ENCODE data around the gene CARD19. TPM values are rescaled to one million over a fixed set of nuclear protein-coding genes. Genes with fewer than 3 reads are reported as not detected.

Gene CARD19
- total RNA-seq, 4 donors from 2014 or later = 34.7 to 74.4 (median 58.9) TPM

DNA sequence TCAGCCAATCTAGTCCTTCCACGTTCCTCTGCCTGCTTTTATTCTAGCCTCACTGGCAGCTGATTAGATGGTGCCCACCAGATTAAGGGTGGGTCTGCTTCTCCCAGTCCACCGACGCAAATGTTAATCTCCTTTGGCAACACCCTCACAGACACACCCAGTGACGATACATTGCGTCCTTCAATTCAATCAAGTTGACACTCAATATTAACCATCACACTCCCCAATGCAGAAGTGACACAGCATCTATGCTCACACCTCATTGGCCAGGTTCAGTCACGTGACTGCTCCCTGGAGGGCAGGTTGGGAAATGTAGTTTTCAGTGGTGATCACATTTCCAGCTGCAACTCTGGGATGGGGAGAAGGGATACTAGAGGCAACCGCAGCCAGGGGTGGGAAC, 24.6 kb upstream of the CARD19 start:
- no peak for TF ChIP-seq POLR2A (IDR thresholded peaks at IDR 0.05)
- TF ChIP-seq, protein P1, sequence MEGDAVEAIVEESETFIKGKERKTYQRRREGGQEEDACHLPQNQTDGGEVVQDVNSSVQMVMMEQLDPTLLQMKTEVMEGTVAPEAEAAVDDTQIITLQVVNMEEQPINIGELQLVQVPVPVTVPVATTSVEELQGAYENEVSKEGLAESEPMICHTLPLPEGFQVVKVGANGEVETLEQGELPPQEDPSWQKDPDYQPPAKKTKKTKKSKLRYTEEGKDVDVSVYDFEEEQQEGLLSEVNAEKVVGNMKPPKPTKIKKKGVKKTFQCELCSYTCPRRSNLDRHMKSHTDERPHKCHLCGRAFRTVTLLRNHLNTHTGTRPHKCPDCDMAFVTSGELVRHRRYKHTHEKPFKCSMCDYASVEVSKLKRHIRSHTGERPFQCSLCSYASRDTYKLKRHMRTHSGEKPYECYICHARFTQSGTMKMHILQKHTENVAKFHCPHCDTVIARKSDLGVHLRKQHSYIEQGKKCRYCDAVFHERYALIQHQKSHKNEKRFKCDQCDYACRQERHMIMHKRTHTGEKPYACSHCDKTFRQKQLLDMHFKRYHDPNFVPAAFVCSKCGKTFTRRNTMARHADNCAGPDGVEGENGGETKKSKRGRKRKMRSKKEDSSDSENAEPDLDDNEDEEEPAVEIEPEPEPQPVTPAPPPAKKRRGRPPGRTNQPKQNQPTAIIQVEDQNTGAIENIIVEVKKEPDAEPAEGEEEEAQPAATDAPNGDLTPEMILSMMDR (IDR thresholded peaks at IDR 0.05) = no peak
- no peaks in the 10 kb centered on the region for H3K27me3 ChIP-seq
- no peak overlapping the region for H3K4me3 ChIP-seq
- no peaks in the 10 kb centered on the region for H3K9me3 ChIP-seq
- H3K27ac ChIP-seq = no peak overlapping the region
- H3K4me1 ChIP-seq = peaks cover 0 to 12% (median 0%) of the 10 kb centered on the region in 4 donors
- H3K36me3 ChIP-seq = no peaks in the 10 kb centered on the region
- DNase-seq = no peak

DNA sequence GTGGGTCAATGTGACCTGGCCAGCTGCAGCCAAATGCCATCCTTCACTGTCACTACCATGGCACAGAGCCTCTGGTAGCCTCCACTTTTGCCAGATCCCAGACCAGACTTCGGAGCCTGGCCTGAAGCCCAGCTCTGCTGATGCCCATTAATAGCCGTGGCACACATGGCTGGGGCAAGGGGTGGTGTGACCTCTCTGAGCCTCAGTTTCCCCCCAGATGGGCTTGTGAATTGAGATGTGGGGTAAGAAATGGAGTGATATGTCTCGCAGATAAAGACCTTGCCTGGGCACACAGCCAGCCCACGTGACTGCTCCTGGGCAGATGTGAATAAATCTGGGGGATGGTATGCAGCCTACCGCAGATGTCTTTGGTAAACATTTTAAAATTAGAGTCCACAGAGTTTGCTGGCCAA, 23.6 kb upstream of the CARD19 start:
- DNase-seq = peak in 1 of 3 donors; percentile 53
- Histone ChIP-seq H3K4me3 (no peak overlapping the region), H3K4me1 (peaks cover 0 to 12% (median 0%) of the 10 kb centered on the region in 4 donors), H3K27me3 (no peaks in the 10 kb centered on the region), H3K9me3 (no peaks in the 10 kb centered on the region), H3K36me3 (no peaks in the 10 kb centered on the region), H3K27ac (peak overlapping the region in 2 of 4 donors; percentile 17 to 19)
- no peak for TF ChIP-seq POLR2A (IDR thresholded peaks at IDR 0.05)
- TF ChIP-seq, protein P1 (IDR thresholded peaks at IDR 0.05) = no peak

DNA sequence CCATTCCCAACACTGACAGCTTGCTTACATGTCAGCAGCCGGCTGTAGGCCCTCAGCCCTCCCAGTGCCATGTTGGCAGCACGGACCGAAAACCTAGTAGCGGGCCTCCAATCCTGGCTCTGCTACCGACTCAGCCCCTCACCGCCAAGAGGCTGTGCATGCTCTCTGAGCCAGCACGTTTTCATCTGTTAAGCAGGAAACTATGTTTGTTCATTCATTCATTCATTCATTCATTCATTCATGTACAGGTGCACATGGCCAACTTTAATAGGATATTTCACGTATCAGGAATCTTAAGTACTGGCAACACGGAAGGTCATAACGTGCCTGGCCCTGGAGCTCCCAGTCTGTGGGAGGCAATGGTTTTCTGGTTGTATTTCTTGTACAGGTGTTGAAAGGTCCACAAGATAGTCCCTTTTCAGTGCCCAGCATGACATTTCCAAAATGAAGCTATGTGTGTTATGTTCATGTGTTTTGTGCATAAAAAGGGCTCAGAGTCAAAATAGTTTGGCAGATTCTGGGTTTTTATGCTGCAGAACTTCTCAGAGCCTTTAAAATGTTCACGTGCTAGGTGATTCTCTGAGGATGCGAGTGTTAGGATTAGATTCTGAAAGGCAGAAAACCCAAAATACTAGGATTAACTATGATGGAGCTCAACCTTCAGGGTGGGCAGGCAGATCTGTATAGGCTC, 19.8 kb upstream of the CARD19 start:
- TF ChIP-seq, protein P1 (IDR thresholded peaks at IDR 0.05) = no peak
- TF ChIP-seq POLR2A (IDR thresholded peaks at IDR 0.05) = no peak

DNA sequence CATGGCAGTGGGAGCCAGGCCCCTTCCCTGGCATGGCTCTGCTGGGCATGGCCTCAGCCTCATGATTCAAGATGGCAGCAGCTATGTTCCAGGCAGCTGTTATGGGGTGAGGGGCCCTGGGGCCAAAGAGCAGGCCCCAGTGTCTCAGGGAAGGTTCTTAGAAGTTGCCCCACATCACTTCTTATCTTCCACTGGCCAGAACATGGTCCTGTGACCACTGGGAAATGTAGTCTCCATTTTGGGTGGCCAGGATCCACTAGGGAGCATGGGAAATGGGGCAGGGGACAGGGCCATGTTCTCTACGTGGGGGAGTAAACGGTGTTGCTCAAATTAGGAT, 19.3 kb upstream of the CARD19 start:
- H3K9me3 ChIP-seq = no peaks in the 10 kb centered on the region
- peaks cover 0 to 12% (median 0%) of the 10 kb centered on the region in 4 donors for H3K4me1 ChIP-seq
- DNase-seq = no peak
- TF ChIP-seq, protein P1 (IDR thresholded peaks at IDR 0.05) = no peak
- no peak for TF ChIP-seq POLR2A (IDR thresholded peaks at IDR 0.05)
- no peaks in the 10 kb centered on the region for H3K36me3 ChIP-seq
- no peak overlapping the region for H3K27ac ChIP-seq
- H3K4me3 ChIP-seq = no peak overlapping the region
- H3K27me3 ChIP-seq = no peaks in the 10 kb centered on the region

More for the DNA sequence above, 19.8 kb upstream of the CARD19 start:
- Histone ChIP-seq H3K27ac (no peak overlapping the region), H3K4me1 (peaks cover 0 to 12% (median 0%) of the 10 kb centered on the region in 4 donors), H3K27me3 (no peaks in the 10 kb centered on the region), H3K9me3 (no peaks in the 10 kb centered on the region), H3K4me3 (no peak overlapping the region), H3K36me3 (no peaks in the 10 kb centered on the region)
- DNase-seq = no peak

DNA sequence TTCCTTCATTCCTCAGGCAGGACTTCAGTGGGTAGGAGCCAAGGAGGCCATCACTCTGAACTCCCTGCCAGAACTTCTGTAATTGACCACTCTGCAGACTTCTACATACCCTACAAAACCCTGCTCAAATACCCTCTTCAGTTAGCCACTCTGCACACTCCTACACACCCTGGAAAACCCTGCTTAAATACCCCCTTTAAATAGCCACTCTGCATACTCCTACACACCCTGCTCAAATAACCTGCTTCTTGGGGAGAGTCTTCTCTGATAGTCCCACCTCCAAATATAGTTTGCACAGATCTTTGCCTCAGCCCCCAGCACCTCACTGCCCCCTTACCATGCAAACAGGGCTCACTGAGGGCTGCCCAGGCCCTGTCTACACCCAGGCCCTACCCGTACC, 18.6 kb upstream of the CARD19 start:
- no peaks in the 10 kb centered on the region for H3K36me3 ChIP-seq
- H3K4me3 ChIP-seq = no peak overlapping the region
- TF ChIP-seq, protein P1 (IDR thresholded peaks at IDR 0.05) = no peak
- no peak for TF ChIP-seq POLR2A (IDR thresholded peaks at IDR 0.05)
- no peaks in the 10 kb centered on the region for H3K9me3 ChIP-seq
- H3K27ac ChIP-seq = no peak overlapping the region
- peaks cover 0 to 7% (median 0%) of the 10 kb centered on the region in 4 donors for H3K4me1 ChIP-seq
- DNase-seq = peak in 1 of 3 donors; percentile 3
- no peaks in the 10 kb centered on the region for H3K27me3 ChIP-seq

All from Peyer's patch (tissue), 4 donors.